ENCODE results near the gene BPIFA2.

BPIFA2 gene

GRCh38 chr20:33199026-33199425 is 31.1 kb downstream of the BPIFA2 start:
- TF ChIP-seq POLR2A (IDR thresholded peaks at IDR 0.05; ENCODE audit: low read length) = no peak
- TF ChIP-seq GATA1 (IDR thresholded peaks at IDR 0.05; ENCODE audit: low read depth, low read length) = no peak
- DNase-seq = no peak

DNA sequence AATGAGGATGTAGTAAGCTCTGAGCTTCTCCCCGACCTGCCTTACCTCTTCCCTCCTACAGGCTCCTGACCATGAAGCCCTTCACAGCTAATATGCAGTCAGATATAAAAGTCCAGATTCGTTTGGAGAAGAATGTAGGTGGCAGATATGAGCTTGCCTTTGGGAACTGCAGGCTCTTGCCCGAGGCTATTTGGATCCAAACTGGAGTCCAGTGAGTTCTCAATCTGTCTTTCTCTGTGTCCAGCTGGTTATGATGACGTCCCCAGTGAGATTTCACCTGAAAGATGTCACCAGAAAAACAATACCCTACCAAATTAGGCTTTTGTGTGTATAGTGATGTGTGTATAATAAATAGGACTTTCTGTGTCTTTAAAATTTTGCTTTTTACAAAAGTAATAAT is 34.5 kb downstream of the BPIFA2 start:
- no peak for DNase-seq
- no peak for TF ChIP-seq GATA1 (IDR thresholded peaks at IDR 0.05; ENCODE audit: low read depth, low read length)
- TF ChIP-seq POLR2A (IDR thresholded peaks at IDR 0.05; ENCODE audit: low read length) = no peak

GRCh38 chr20:33203444-33203843 is 35.5 kb downstream of the BPIFA2 start:
- DNase-seq = no peak
- TF ChIP-seq POLR2A (IDR thresholded peaks at IDR 0.05; ENCODE audit: low read length) (no peak), GATA1 (IDR thresholded peaks at IDR 0.05; ENCODE audit: low read depth, low read length) (no peak)

- TF ChIP-seq GATA1 (IDR thresholded peaks at IDR 0.05; ENCODE audit: low read depth, low read length) (no peak), POLR2A (IDR thresholded peaks at IDR 0.05; ENCODE audit: low read length) (no peak)
- DNase-seq = peak; percentile 46 to 61
Observed at GRCh38 chr20:33209789-33210188, 41.8 kb downstream of the BPIFA2 start.

DNA sequence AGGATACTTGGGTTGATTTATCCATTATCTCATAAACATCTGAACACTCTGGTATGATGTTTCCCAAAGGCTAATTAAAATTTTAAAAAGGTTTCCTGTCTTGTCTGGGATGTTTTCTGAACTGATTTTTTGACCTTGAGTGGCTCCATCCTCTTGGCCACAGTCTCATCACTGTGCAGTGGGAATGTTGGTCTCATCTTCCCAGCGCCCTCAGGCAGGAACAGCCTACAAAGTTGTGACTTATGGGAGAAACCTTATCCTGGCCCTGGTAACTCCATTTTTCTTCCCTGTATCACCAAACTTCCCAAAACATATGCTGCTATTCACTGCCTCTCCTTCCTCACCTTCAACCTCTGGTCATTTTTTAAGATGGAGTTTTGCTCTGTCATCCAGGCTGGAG is 42.4 kb downstream of the BPIFA2 start:
- TF ChIP-seq POLR2A (IDR thresholded peaks at IDR 0.05; ENCODE audit: low read length) (no peak), GATA1 (IDR thresholded peaks at IDR 0.05; ENCODE audit: low read depth, low read length) (no peak)

GRCh38 chr20:33211817-33212424 is 44.0 kb downstream of the BPIFA2 start:
- DNase-seq = peak; percentile 41 to 42
- no peak for TF ChIP-seq GATA1 (IDR thresholded peaks at IDR 0.05; ENCODE audit: low read depth, low read length)
- no peak for TF ChIP-seq POLR2A (IDR thresholded peaks at IDR 0.05; ENCODE audit: low read length)

More for the DNA sequence above, 42.4 kb downstream of the BPIFA2 start:
- no peak for DNase-seq

GRCh38 chr20:33217052-33217451 is 49.1 kb downstream of the BPIFA2 start, which contains the start of gene BPIFA3:
Gene BPIFA3, plus strand, starts transcription at chr20:33217352. Its CDS starts 185 bp downstream, at chr20:33217537.
- no peak for DNase-seq
- TF ChIP-seq GATA1 (IDR thresholded peaks at IDR 0.05; ENCODE audit: low read depth, low read length) (no peak), POLR2A (IDR thresholded peaks at IDR 0.05; ENCODE audit: low read length) (no peak)

GRCh38 chr20:33224399-33224798 is 56.4 kb downstream of the BPIFA2 start:
- TF ChIP-seq GATA1 (IDR thresholded peaks at IDR 0.05; ENCODE audit: low read depth, low read length) = no peak
- DNase-seq = no peak

GRCh38 chr20:33229843-33230242 is 61.9 kb downstream of the BPIFA2 start:
- no peak for DNase-seq
- TF ChIP-seq GATA1 (IDR thresholded peaks at IDR 0.05; ENCODE audit: low read depth, low read length) (no peak), POLR2A (IDR thresholded peaks at IDR 0.05; ENCODE audit: low read length) (no peak)

All from erythroblast (primary cell).